GM13976 (cell line): Measurements from ENCODE around the gene CDH13.

Source experiments
- DNase-seq: peaks from one replicate; pipeline ENCODE4 v3.0.0; 2012; ENCODE audit warnings: low spot score
- CTCF ChIP-seq: IDR thresholded peaks from 2 replicates; pipeline ENCODE4 v1.5.1; 2012; ENCODE audit warnings: borderline replicate concordance, mild to moderate bottlenecking; ENCODE audit not compliant: insufficient read depth; ENCODE audit errors: extremely low read depth, missing control alignments, control extremely low read depth
- in situ Hi-C: fragments of 300-500 bp; cut with MboI; formaldehyde crosslinking; loops from one replicate; pipeline ENCODE4 v1.12.0; 2022; ENCODE audit warnings: low sequenced_read_pairs, mixed read lengths, inconsistent platforms; ENCODE audit not compliant: unreplicated experiment

CDH13 gene

GRCh38 chr16:83803811-83804210, 1177.0 kb downstream of the CDH13 start:
- DNase-seq = no peak
- in situ Hi-C loops = no loop called here
- TF ChIP-seq CTCF = no peak

GRCh38 chr16:83804366-83804765, 1177.6 kb downstream of the CDH13 start:
- TF ChIP-seq CTCF = no peak
- DNase-seq = no peak
- in situ Hi-C loops = no loop called here

- in situ Hi-C loops = no loop called here
- no peak for TF ChIP-seq CTCF
- peak; percentile 52 for DNase-seq
These were observed 1179.3 kb downstream of the CDH13 start for GRCh38 chr16:83806036-83806435.

- in situ Hi-C loops = no loop called here
- TF ChIP-seq CTCF = no peak
- DNase-seq = no peak
These were observed 1180.0 kb downstream of the CDH13 start for GRCh38 chr16:83806731-83807130.

GRCh38 chr16:83807327-83807709, 1180.5 kb downstream of the CDH13 start:
- no peak for TF ChIP-seq CTCF
- DNase-seq = no peak
- in situ Hi-C loops = no loop called here

GRCh38 chr16:83807710-83808572, 1181.2 kb downstream of the CDH13 start, which contains the start of gene HSBP1:
Gene HSBP1 (plus strand): TSS chr16:83807978. CDS start chr16:83808077, 99 bp downstream.
- peak; percentile 98 for DNase-seq
- TF ChIP-seq CTCF = no peak
- in situ Hi-C loops = no loop called here
